Bone marrow (tissue), 2 donors: ENCODE measurements around the gene PABPN1L.

Experiments used
- DNase-seq, 2 donors: peaks; one replicate each; lab custom pipeline; 2025; lab: John Stamatoyannopoulos, UW

Gene PABPN1L

DNA sequence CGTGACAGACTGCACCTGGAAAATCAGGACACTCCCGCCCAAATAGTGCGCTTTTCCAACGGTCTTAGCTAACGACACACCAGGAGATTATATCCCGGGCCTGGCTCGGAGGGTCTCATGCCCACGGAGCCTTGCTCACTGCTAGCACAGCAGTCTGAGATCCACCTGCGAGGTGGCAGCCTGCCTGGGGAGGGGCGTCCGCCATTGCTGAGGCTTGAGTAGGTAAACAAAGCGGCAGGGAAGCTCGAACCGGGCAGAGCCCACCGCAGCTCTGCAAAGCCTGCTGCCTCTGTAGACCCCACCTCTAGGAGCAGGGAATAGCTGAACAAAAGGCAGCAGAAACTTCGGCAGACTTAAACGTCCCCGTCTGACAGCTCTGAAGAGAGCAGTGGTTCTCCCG lies 14.8 kb downstream of the PABPN1L start:
- no peak for DNase-seq

DNA sequence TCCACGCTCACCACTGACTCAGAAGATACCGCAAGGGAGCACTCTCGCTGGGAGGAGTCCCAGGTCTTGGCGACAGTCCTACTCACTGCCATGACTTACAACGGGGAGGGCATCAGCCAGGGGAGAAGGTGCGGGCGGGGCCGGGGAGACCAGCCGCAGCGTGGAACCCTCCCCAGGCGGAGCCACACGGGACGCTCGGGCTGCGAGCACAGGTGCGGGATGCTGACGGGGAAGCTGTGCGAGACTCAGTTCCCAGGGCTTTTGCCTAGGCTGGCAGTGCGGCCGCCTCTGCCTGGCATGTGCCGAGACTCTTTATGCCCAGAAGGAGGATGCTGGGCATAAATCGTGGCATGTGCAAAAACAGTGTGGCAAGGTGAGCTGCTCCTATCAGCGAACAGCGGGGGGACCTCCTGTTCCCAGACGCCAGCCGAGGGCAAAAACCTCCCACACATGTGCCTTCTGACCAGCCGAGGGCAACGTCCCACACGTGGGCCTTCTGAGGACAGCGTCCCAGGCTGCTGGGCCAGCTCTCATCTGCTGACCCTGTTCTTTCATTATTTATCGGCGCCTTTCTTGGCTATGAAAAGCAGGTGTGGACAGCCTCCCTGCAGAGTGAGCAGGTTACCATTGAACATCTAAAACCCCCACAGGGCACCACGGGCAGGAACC lies 15.8 kb downstream of the PABPN1L start:
- no peak for DNase-seq

DNA sequence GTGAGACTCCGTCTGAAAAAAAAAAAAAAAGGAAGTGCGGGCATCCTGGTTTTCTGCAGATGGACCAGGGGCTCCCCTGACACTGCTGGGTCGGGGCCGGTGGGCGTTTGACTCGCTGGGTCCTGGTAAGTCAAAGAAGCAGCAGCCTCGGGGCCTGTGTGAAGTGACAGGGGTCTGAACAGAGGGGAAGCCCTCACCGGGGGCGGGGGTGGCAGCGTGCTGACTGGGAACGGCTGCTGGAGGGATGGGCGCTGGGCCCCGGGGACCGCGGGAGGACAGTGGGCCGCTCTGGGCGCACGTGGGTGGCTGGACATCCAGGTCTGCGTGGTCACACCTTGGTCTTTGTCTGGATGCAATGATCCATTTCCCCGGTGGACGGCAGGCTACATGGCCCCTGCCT lies 17.9 kb downstream of the PABPN1L start:
- no peak for DNase-seq

DNA sequence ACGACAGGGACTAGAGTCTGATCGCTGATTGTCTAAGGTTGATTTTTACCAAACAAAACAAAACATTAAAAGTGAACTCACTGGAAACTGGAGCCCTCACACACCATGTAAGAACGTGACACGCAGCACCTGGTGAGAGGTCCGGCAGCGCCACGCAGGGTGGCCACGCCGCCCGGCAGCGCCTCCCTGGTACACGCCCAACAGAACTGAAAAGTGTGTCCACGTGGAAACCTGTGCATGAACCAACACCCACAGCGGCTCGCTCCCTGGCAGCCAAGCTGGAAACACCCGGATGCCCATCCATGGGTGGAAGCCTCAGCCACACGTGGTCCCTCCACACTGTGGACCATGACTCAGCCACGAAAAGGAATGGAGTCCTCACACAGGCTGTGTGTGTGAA lies 18.8 kb downstream of the PABPN1L start:
- no peak for DNase-seq

DNA sequence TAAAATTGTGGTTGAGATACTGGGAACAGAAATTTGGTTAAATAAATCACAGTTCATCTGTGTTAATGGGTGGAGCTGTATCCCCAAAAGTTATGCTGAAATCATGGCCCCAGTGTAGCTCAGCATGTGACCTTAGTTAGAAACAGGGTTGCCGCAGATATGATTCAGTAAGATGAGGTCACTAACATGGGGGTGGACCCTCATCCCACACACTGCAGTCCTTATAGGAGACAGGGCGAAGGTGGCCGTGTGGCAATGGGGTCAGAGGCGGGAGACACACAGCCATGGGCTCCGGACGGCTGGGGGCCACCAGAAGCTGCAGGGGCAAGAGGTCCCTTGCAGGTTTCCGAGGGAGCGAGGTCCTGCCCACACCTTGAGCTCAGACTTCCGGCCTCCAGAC lies 20.4 kb downstream of the PABPN1L start:
- DNase-seq = no peak

DNA sequence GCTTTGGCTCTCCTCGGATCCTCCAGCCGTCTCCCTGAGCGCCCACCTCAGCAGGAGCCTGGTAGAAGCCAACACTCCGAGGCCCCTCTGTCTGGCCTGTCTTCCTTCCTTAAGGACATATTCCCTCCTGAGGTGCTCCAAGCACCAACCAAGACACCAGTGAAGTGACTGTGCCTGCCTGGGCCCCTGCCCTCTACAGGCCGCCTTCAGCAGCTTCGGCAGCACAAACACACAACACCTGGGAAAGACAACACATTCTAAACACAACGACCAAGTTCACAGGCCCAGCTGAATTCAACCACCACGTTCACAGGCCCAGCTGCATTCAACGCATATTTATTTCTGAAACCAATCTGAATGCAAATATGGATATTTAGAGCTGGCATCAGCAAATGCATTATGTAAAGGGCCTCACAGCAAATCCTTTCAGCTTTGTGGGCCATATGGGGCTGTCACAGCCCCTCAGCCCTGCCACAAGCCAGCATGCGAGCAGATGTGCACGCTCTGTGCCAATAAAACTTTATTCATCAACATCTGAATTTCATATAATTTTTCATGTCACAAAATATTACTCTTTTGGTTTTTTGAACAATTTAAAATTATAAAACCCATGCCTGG lies 21.9 kb downstream of the PABPN1L start:
- no peak for DNase-seq

DNA sequence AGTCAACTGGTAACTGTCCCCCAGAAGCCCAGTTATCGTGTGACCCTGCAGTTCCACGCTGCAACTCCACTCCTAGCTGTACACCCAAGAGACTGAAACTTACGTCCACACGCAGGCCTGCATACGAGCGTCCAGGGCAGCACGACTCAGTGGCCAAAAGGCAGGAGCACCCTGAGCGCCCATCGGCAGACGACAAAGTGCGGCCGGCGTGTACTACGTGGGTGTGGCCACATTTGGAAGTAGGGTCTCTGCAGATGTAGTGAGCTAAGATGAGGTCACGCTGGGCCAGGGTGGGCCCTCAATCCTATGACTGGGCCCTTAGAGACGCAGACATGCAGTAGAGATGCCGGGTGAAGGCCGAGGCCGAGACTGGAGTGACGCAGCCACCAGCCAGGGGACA lies 23.2 kb downstream of the PABPN1L start:
- no peak for DNase-seq

DNA sequence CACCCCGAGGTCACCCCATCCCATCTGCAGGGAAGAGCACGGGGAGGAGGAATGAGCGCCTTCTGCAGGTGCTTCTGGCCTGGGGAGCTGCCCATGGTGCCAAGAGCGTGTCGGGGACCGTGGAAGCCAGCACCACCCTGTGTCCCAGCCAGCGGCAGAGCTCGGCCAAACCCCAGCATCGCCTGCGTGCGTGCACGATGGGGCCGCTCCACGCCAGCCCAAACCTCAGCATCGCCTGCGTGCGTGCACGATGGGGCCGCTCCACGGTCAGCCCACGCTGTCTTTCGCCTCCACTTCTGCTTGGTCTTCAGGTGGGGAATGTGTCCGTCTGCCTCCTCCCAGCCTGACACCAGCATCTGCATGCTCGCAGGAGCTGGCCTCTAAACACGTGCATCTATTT lies 23.7 kb downstream of the PABPN1L start:
- no peak for DNase-seq

DNA sequence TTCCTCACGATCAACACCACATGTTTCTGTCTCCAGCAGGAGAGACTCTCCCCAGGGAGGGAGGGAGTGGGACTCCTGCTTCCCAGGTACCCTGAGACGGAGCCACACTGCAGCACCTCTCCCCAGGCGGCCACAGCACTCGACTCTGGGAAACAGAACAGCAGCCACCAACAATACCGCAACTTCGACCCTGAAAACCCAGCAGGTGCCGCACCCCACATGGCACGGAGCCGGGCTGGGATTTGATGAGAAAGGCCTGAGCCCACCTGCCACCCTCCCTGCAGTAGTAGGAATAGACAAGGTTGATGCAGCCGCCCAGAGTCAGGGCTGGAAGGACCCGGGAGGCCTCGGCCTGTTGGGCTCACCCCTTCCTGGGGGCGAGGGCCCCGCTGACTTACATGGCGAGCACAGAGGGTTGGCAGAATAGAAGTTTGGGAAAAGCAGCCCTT lies 24.1 kb downstream of the PABPN1L start:
- no peak for DNase-seq

DNA sequence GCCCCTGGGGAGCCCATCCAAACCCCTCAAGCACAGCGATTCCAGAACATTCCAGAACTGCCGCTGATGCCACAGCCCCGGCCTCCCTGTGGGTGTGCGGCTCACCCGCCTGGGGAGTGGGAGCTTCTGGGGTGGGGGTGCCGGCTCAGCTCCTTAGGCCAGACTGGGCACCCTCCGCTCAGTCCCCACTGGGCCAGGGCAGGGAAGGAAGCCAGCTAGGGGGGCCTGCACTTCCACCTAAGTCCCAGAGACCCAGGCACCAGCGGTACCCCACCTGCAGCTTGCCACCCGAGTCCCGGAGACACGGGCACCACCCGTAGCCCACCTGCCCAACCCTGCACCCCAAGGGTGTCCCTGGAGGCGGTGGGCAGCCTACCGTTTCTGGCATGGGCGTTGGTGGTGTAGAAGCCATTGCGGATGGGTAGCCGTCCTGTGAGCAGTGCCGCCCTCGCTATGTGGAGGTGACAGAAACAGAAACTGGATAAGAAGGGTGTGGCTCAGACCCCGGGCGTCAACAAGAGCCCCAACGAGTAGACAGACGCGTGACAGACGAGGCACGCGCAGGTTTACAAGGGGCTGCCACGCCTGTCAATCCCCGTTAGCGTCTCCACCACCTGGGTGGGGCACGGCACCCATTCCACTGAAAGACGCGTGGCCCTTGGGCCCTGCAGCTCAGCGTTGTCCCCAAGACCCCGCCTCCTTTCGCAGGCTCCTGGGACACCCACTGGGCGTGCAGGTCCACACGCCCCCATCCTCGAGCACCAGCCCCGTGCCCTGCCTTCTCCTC lies 24.7 kb downstream of the PABPN1L start:
- DNase-seq = no peak

DNA sequence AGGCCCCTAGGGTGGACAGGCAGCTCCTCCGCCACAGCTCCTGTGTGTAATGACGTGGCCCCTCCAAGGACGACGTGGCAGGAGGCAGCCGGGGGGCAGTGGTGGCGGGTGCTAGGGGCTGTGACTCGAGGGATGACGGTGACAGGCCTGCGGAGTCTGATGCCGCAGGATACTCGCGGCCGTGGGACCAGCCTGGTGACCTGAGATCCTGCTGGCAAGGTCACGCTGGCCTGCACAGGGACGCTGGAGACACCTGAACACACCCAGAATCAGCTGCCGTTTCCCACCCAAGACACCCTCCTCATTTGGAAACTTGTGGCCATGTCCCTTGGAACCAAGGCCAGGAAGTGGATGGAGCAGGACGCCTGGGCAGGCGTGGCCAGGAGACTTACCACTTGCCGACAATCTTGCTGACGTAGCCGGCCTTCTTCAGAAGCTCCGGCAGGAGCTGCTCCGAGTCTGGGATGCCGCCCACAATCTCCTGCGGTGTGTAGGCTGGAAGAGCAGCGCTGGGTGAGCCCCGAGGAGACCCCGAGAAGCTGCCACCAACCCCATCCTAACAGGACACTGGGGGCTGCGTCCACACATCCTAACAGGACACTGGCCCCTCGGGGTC lies 25.8 kb downstream of the PABPN1L start:
- DNase-seq = no peak

DNA sequence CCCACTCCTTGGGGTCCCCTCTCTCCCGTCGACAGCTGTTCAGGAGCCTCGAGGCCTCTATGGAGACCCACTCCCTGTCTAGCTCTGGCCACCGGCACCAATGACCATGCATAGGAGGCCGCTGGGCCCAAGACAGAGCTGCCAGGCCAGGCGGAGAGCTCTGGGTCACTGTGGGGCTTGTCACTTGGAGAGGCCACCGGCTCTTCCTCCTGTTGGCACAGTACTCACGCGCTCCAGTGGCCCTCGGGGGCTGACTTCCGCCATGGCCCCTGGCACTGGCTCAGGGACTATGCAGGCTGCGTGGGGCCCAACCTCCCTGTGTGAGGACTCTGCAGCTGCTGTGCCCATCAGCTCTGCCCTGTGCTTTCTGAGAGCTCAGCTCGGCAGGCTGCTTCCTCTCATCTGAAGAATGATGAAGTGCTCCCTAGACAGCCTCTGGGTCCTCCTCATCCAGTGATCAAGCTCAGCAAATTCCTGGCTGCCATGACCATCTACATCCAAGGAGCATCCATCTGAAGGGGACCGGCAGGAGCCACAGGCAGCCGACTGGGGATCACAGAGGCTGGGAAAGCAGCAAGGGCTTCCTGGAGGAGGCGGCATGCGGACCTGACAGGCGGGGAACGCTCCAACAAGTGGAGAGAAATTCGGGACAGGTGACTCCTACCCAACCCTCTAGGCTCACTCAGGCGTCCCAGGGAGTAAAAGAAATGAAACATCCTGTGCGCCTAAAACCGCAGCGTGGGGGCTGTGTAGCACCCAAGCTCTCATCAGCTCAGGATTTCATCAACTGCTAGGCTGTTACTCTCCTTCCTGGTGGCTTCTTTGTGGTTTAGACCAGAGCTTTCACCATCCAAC lies 26.5 kb downstream of the PABPN1L start:
- DNase-seq = no peak

DNA sequence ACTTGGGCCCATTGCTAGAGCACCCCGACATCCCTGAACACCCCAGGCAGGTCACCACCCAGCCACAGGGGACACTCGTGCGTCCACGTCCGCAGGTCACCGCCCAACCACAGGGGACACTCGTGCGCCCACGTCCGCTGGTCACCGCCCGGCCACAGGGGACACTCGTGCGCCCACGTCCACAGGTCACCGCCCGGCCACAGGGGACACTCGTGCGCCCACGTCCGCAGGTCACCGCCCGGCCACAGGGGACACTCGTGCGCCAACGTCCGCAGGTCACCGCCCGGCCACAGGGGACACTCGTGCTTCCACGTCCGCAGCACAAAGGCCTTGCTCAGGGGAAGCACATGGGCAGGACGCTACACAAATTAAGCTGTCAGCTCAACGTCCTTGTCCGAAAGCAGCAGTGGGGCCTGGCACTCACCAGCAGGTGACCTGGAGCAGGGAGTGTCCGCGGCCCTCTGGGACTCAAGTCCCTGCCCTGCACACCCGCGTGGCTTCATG lies 27.4 kb downstream of the PABPN1L start:
- DNase-seq = no peak

DNA sequence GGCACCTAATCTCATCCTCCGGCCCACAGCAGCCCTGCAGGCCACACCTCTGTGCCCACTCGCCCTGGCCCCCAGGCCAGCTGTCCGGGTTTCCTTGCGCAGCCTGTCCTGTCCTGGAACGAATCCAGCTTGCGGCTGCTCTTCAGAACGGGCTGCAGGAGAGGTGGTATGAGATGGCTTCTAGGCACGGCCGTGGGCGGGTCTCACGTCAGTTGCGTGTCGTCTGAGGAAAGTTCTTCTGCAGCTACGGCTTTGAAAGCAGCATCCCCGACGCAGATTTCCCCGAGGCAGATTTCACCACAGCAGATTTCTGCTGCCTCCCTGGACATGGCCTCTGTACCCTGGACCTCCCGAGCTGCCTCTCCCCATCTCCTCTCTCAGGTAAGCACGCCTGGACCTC lies 27.9 kb downstream of the PABPN1L start:
- DNase-seq = no peak

DNA sequence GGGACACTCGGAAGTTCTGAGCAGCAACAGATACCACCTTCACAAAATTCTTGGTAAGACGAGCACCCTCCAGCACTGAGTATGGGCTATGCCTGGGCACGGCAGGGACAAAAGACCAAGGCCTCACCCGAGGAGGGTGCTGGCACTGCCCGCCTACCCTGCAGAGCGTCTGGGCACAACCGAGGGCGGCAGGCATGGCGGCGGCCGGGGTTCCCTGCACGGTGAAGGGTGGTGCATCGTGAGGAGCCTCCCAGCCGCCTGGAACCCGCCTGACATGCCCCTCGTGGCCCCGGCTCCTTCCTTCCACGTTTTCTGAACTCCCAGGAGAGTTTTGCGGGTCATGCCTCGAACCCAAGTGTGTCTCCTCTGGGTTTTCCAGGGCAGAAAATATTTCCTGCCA lies 28.7 kb downstream of the PABPN1L start:
- DNase-seq = no peak

DNA sequence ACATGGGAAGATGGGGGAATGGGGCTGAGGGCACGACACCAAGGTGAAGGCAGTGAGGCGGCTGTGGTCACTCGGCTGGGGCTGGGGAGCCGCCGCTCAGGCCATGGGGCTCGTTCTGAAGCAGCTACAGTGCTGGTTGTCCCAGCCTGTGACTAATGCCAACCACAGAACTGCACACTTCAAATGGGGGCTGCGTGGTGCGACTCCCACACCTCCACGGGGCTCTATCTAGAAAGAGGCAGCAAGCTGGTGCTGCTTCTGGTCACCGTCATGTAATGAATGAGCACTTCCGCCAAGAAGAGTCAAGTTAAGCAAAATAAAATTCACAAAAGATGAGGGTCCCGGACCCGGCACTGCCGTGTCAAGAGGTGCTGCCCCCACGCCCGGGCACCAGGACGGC lies 29.7 kb downstream of the PABPN1L start:
- no peak for DNase-seq

DNA sequence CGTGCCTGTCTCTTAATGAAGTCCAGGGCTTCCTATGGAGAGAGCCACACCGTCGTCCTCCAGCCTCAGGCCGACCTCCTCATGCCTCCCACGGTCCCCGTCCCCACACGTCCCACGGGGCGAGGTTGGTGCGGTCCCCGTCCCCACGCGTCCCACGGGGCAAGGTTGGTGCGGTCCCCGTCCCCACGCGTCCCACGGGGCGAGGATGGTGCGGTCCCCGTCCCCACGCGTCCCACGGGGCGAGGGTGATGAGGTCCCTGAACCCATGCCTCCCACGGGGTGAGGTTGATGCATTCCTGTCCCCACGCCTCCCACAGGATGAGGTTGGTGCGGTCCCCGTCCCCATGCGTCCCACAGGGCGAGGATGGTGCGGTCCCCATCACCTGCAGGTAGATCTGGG lies 30.6 kb downstream of the PABPN1L start:
- DNase-seq = no peak

DNA sequence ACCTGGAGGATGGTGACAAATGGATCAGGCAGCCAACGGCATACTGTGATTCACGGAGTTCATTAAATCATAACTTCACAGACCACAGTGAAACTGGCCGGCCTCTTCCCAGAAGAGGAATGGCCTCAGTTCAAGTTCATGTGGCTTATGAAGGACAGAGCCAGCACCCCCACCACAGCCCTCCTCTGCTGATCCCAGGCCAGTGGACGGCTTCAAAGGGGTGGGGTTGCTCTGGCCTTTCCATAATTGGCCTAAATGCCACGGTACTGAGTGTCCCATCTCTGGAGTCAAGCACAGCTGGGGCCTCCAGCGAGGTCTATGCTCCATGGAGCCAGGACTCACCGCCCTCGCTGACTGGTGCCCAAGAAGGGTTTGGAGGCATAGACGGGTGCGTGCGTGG lies 31.1 kb downstream of the PABPN1L start:
- DNase-seq = no peak

DNA sequence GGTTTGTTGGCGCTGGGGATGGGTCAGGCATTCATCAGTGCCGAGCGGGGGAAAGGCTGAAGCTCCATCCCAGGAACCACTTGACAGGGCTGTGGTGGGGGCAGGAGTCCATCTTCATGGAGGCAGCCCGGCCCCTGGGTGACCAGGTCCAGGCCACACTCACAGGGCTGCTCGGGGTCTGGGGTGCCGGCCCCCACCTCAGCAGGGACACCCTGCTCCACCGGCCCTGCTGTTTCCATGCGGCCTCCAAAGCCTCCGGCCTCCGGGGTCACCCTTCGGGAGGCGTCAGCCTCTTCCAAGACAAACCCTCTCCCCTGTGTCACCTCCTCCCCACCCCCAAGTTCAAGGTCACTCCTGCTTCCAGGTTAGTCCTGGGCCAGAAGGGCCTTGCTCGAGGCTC lies 31.8 kb downstream of the PABPN1L start:
- no peak for DNase-seq

DNA sequence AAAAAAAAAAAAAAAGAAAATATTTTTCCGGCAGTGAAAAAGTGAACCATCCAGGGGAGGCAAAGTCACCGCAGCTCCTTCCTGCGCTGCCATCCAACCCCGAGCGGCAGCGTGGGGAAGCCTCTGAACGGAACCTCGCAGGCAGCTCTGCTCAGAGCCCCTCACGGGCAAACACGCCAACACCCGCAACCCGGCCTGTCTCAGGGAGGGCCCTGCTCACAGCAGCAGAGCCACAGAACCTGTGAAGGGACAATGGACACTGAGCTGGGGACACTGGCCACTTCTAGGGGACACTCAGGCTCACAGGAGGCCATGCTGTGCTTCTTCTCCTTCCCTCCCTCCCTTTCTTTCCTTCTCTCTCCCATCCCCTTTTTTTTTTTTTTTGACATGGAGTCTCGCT lies 33.4 kb downstream of the PABPN1L start:
- DNase-seq = no peak

DNA sequence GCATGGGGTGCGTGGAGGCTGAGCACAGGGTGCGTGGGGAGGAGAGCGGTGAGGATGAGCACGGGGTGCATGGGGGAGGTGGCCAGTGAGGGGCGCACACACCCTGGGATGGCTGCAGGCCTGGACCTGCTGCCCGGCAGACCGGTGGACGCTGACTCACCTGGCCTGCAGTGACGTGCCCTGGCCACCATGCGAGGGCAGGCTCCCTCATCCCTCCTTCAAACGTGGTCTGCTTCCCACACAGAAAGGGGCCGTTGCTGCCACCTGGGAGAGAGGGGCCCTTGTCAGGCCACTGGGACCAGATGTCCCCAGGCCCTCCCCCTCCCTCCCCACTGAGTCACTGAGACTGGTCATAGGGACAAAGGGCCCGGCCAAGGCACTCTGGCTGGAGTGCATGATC lies 34.6 kb downstream of the PABPN1L start:
- DNase-seq = no peak

DNA sequence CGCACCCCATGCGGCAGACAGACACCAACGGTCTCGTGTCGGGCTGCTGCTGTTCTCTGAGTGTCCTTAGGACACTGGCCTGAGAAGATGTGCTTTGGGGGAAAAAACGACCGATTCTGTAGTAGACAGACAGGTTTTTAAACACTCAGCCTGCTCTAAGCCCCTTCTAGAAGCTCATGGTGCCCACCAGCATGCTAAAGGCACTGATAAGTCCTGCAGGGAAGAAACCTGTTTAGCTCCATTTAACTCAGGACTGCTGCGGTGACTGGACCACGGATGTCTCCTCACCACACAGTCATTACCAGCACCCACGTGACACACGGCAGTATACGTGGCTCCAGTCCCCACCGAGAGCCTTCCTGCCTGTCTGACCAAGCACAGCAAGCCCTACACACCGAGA lies 35.7 kb downstream of the PABPN1L start:
- DNase-seq = no peak
